Measurements from ENCODE around the gene DNAH14.
A peak's percentile ranks its signal among the peaks of the same experiment; 100 is the strongest.
"Not testable (repeated sequence)": the region's sequence is repeated elsewhere in the genome, so short reads cannot be mapped to it uniquely, and the experiment has no call there.

Gene DNAH14

DNA sequence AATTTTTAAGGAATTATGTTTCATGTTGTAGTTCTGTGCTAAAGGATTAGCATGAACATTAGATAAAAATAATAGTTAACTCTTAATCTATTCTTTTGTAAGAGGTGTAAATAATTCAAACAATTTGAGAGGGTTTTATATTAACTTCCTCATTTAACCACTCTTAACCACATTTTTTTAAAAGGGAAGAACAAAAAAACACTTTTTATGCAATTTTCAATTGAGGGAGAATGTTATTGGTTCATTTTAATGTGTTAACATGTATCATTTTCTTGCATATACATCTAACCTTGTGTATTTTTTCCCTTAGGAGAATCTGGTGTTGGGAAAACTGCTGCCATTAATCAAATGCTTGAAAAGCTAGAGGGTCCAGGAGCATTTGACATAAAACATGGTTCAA is 329.3 kb downstream of the DNAH14 start:
- DNase-seq = no peak

DNA sequence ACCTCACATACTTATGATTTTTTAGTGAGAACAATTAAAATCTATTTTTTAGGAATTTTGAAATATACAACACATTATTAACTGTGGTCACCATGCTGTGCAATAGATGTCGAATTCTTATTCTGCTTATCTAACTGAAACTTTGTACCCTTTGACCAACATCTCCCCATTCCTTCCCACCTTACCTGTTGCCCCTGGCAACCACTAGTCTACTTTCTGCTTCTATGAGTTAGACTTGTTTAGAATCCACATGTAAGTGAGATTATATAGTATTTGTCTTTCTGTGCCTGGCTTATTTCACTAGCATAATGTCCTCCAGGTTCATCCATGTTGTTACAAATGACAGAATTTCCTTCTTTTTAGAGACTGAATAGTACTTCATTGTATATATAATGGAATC is 330.1 kb downstream of the DNAH14 start:
- DNase-seq = no peak

DNA sequence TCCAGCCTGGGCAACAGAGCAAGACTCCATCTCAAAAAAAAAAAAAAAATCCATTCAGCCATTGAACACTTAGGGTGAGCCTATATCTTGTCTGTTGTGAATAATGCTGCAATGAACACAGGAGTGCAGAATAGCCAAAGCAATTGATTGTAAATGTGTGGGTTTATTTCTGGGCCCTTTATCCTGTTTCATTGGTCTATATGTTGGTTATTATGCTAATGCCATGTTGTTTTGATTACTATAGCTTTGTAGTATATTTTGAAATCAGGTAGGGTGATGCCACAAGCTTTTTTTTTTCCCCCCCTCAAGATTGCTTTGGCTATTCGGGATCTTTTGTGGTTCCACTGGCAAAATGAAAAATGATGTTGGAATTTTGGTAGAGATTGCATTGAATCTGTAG is 330.8 kb downstream of the DNAH14 start:
- DNase-seq = no peak

DNA sequence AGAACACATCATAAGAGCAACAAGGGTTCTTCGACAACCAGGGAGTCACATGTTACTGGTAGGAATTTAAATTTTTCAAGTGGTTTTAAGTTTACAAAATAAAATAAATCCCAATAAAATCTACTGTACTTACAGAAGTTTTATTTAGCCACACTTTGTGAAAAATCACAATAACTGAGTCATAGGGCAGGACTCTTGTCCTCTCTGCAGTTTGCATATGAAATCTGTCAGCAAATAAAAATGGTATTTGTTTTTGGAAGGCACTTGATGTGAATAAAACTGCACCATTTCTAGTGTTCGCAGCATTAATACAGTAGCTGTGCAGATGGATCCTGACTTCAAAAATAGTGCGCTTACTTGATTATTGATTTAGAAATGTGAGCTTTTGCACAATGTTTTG is 348.0 kb downstream of the DNAH14 start:
- no peak for DNase-seq

DNA sequence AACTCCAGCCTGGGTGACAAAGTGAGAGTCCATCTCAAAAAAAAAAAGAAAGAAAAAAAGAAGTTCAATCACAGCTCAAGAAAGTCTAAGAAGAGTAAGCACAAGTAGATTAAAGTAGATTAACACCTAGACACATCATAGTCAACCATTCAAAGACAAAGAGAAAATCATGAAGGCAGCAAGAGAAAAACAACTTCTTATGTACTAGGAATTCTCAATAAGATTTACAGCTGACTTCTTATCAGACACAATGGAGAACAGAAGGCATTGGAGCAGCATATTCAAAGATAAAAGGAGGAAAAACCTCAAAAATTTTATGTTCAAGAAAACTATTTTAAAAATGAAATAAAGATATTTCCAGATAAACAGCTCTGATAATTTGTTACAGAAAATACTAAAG is 351.1 kb downstream of the DNAH14 start:
- no peak for DNase-seq

DNA sequence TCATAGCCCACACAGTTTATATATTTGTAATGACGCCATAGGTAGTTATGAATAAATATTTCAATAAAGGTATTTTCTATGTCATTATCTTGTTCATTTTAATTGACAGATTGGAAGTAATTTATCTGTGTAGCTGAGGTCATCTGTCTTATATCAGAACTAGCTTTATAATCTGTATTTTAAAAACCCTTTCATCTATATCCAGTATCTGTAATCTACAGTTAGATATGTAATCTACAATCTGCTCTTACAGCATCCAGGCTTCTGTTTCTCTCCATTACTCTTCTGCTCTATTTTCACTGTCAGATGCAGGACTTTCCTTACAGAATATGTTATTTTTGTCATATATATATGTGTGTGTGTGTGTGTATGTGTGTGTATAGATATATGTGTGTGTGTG is 360.8 kb downstream of the DNAH14 start:
- DNase-seq = no peak

DNA sequence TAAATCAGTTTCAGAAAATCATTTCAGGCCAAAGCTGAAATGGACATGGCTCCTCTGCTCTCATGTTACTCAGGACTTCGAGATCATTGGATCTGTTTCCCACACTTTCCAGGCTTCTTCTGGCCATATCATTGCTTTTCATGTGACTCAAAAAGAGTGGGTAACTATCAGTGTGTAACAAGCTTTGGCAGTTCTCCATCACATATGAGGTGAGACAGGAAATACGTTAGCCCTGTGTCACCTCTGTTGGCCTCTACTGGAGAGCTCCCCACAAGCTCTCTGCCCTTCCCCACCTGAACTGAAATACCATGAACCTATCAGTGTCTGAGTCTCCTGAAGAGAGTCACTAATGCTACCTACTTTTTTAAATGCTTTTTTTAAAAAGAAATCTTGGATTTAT is 370.1 kb downstream of the DNAH14 start:
- DNase-seq = no peak

DNA sequence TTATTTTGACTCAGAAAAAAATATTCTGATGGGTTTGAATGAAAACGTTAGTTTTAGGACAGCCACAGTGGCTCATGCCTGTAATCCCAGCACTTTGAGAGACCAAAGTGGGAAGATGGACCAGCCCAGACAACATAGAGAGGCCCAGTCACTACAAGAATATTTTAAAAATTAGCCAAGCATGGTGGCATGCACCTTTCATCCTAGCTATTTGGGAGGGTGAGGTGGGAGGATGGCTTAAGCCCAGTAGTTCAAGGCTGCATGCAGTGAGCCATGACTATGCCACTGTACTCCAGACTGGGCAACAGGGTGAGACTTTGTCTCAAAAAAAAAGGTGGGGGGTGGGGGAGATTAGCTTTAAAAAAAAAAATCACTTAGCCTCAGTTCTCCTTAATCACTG is 370.9 kb downstream of the DNAH14 start:
- DNase-seq = no peak

DNA sequence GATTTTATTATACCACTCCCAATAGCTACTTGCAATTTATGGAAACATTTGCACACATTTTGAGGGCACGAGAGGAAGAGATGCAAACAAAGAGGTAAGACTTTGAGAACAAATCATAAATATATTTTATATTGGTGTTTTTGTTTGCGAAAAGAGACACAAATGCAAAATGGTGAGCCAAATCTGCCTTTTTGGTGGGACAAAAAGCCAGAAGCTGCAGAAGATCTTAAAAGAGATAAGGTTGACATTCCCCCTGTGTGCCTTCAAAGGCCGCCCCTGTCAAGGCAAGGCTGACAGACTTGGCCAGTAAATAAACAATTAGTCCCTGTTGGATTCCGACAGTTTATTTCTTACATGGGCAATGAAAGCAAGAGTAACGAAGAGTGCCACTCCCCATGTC is 375.5 kb downstream of the DNAH14 start:
- no peak for DNase-seq

DNA sequence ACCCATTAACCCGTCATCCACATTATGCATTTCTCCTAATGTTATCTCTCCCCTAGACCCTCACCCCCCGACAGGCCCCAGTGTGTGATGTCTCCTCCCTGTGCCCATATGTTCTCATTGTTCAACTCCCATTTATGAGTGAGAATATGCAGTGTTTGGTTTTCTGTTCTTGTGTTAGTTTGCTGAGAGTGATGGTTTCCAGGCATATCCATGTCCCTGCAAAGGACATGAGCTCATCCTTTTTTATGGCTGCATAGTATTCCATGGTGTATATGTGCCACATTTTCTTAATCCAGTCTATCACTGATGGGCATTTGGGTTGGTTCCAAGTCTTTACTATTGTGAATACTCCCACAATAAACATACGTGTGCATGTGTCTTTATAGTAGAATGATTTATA is 381.1 kb downstream of the DNAH14 start:
- not testable (repeated sequence) for DNase-seq

DNA sequence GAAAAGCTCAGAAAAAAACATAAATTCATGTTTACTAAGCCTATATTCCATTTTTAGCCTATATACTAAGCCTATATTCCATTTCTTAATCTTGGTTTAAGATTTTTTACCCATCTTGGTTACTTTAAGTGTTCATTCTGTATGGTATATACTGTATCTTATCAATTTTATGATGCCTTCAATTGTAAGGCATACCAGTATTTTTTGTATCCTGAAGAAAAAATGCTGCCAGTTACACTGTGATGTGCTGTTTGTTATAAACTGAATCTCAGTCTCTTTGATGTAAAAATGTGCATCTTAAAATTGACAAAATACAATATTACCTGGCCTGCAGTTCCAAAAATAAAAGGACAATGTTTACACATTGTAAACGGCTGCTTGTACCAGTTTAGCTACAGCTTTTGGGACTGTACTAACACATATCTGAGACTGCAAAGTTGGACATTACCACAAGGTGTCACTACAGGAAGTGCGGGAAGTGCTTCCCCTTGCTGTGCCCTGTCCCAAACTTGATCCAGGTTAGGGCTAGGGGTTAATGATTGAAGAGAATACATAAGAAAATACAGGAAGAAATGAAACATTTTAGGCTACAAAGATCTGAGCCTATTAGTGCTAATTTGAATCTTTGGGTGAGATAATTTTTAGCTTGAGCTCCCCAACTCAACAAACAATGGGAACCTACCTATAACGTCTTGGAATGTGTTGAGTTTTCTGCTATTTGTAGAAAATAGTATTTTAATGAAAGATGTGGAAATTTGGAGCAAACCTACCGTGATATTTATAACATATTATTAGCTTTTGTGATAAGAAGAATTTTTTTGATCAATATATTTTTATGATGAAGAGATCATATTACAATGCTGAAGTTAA is 389.5 kb downstream of the DNAH14 start:
- peak; percentile 44 for DNase-seq

DNA sequence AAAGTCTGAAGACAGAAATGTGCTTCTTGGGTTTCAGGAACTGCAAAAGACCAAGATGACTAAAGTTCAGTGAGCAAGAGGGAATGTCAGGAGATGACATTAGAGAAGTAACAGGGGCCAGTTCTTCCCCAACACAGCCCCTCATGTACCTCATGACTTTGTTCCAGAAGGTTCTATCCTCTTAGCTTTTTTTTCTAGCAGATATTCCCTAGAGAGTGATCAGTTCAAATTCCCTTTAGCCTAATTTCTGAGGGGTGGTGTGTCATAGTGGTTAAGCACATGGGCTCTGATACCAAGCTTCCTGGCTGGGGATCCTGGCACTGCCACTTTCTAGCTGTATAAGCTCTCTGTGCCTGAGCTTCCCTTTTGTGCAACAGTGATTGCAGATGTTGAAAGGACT is 390.4 kb downstream of the DNAH14 start:
- DNase-seq = no peak

DNA sequence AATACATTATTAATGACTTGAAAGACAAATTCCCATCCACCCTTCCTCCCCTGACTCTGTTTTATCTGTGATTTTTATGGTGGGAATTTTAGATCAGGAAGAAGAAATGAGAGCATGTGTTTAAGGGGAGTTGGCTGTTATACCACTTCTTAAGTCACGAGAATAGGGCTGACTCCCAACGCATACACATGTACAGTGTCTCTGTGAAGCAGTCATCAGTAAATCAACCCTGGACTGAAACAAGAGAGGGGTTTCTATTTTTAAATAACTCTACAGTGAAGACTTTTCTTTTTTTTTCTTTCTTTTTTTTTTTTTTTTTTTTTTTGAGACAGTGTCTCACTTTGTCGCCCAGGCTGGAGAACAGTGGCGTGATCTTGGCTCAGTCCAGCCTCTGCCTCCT is 392.3 kb downstream of the DNAH14 start:
- no peak for DNase-seq

DNA sequence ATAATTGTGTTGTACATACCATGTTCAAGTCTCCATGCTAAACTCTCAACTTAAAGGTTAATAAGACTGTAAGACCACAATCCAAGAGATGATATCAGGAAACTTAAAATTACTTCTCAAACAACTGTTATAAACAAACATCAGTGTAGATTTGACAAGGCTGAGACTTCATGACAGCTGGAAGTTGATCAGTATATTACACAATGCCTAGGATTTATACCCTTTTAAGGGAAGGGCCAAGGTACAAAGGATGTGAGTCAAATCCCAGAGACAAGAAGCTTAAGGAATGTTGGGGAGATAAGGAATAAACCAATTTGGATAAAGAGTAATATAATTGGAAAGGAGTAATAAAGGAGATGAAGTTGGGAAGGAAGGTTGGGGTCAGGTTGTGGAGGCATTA is 399.6 kb downstream of the DNAH14 start:
- DNase-seq = no peak

DNA sequence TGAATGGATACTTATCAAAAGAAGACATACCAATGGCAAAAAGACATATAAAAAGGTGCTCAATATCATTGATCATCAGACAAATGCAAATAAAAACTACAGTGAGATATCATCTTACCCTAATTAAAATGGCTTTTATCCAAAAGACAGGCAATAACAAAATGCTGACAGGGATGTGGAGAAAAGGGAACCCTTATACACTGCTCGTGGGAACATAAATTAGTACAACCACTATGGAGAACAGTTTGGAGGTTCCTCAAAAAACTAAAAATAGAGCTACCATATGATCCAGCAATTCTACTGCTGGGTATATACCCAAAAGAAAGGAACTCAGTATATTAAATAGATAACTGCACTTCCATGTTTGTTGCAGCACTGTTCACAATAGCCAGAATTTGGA is 400.5 kb downstream of the DNAH14 start:
- not testable (repeated sequence) for DNase-seq

DNA sequence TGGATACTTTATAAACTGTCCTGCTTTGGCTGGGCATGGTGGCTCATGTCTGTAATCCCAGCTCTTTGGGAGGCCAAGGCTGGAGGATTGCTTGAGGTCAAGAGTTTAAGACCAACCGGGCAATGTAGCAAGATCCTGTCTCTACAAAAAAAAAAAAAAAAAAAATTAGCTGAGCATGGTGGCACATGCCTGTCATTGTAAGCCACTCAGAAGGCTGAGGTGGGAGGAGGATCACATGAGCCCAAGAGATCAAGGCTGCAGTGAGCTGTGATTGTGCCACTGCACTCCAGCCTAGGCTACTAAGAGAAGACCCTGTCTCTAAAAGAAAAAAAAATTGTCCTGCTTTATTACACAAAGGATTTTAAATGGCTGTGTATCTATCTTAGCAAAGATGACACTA is 403.2 kb downstream of the DNAH14 start:
- no peak for DNase-seq

DNA sequence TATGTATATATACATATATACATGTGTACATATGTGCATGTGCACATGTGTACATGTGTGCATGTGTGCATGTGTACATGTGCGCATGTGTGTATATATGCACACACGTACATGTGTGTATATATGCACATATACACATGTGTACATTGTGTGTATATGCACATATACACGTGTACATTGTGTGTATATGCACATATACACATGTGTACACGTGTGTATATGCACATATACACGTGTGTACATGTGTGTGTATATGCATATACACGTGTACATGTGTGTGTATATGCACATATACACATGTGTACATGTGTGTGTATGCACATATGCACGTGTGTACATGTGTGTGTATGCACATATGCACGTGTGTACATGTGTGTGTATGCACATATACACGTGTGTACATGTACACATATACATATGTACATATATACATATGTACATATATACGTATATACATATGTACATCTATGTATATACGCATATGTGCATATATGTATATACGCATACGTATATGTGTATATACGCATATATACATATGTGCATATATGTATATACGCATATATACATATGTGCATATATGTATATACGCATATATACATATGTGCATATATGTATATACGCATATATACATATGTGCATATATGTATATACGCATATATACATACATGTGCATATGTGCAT is 405.8 kb downstream of the DNAH14 start:
- DNase-seq = not testable (repeated sequence)

DNA sequence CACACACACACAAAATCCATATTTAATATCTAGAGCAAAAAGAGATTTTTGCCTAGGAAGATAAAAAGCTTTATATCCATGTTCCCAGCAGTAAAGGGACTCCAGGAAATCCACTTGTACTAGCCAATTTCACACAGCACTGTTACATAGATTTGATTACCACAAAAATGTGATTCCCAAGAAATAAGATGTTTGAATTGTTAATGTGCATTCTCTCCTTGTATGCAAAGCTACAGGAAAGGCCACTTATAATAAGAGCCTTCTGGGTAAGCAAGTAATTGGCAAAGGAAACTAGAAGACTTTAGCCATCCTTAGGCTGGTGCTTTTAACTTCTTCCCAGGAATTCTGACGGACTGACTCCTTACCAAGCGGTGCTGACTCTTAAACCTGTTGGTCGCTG is 409.1 kb downstream of the DNAH14 start:
- no peak for DNase-seq

DNA sequence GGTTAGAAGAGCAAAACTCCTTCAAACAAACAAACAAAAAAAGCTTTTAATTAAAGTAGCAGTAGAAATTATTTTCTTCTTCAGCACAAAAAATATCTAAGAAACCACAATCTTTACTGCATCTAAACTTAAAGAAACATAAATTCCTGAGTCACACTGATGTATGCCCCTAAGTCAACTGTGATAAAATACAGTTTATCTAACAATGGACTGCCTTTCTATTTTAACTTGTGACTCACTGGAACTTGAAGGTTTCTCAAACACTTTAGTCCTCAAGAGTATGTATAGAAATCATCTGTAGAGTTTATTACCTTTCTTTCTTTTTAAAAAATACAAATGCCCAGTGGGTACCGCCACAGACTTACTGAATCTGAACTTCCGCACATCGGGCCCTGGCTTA is 412.2 kb downstream of the DNAH14 start:
- DNase-seq = no peak

DNA sequence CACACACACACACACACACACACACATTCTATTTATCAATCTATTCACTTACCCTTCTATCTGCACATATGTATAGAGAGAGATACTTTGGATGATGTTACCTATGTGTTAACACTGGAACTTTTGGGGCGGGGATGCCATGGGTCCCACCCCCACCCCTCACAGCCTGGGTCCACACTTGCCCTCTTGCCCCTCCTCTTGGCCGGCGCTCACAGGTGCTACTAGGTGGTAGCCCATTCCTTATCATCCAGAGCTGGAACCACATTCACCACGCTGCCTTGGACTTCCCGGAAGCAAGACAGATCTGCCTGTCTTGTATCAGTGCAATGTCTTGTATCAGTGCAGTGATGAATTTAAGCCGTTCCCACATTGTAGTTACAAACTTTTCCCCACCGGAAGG is 413.2 kb downstream of the DNAH14 start:
- no peak for DNase-seq

DNA sequence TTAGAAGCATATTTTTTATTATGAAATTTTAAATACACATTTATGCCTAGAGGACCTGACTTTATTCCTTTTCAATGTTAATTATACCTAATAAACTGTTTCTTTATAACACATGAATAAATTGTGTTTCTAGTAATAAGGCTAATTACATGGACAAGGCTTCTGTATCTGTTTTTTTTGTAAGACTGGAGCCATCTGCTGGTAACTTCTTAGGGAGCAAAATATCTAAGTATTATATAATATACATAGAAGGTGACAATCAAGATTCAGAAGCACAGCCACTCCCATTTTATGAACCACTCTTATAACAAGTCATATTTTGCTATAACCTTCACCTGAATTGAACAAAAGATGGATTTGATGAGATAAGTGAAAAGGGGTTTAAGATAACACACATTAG is 414.1 kb downstream of the DNAH14 start:
- DNase-seq = no peak

DNA sequence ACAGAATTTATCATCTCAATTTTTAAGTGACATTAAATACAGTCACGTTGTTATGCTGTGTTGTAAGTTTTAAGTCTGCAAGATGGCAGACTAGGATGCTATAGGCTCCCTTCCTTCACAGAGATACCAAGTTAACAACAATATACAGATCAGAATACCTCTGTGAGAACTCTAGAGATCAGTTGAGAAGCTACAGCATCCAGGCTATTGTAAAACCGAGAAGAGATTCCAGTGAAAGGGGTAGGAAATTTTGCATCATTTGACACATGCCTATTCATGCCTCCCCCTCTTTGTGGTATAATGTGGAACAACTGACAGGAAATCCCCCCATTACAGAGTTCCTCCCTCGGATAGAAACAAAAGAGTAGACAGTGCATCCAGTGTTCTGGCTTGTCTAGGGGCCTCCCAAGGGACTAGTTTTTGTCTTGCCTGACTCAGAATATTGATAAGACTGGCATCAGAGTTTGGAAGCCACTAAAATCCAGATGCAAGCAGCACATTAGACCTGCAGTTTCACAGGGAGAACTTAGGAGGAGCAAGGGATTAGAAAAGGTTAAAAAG is 417.7 kb downstream of the DNAH14 start:
- DNase-seq = no peak

DNA sequence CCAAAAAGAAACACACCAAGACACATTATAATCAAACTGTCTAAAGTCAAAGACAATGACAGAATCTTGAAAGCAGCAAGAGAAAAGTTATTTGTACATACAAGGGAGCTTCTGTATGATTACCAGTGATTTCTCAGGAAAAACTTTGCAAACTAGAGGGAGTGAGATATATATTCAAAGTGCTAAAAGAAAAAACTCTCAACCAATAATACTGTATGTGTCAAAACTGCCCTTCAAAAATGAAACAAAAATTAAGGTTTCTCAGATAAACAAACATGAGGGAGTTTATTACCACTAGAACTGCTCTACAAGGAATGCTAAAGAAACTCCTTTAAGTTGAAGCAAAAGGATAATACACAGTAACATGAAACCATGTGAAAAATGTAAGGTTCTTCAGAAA is 418.9 kb downstream of the DNAH14 start:
- DNase-seq = no peak

DNA sequence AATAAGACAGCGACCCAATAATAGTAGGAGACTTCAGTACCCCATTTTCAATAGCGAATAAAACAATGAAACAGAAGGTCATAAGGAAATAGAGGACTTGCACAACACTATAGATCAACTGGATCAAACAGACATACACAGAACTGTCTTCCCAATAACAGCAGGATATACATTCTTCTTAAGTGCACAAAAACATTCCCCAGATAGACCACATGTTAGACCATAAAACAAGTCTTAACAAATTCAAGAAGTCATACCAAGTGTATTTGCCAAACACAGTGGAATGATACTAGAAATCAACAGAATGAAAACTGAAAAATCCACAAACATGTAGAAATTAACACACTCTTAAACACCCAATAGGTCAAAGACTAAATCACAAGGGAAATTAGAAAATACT is 420.4 kb downstream of the DNAH14 start:
- DNase-seq = no peak

Measured in fibroblast of skin of scalp (primary cell).